GM12865 (cell line): Measurements from ENCODE around the gene MAGI1.

Experiments used
- DNase-seq: peaks from one replicate; pipeline ENCODE4 v3.0.0; 2010; ENCODE audit warnings: low read depth
- H3K4me3 ChIP-seq: 2 replicates; pipeline ENCODE4 v1.5.1; 2011; ENCODE audit warnings: mild to moderate bottlenecking, low read depth, low read length, control low read depth
- TF ChIP-seq, protein P1 (sequence below): IDR thresholded peaks from 2 replicates; pipeline ENCODE4 v1.5.1; 2011; ENCODE audit warnings: low read length, control low read depth, low read depth, inconsistent platforms; ENCODE audit not compliant: insufficient read depth; ENCODE audit errors: missing control alignments

Gene MAGI1

DNA sequence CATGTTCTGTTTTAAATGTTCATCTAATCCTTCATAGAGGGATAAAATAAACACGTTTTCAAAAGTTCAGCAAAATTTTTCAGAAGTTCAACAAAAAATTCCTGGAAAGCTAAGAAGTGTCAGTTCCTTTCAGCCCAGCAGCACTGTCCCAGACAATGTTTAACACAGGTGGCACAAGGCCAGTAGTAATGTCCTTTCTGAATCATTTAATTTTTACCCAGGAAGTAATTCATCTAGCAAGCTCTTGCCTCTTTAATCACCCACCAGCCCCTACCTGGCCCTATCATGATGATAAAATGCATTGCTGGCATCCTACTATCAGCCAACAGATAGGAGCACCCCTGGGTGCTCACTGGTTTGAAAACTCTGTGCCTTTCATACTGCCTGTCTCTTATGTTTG lies 723.8 kb downstream of the MAGI1 start:
- DNase-seq, result no peak
- H3K4me3 ChIP-seq, result no peak overlapping the region
- TF ChIP-seq, protein P1, sequence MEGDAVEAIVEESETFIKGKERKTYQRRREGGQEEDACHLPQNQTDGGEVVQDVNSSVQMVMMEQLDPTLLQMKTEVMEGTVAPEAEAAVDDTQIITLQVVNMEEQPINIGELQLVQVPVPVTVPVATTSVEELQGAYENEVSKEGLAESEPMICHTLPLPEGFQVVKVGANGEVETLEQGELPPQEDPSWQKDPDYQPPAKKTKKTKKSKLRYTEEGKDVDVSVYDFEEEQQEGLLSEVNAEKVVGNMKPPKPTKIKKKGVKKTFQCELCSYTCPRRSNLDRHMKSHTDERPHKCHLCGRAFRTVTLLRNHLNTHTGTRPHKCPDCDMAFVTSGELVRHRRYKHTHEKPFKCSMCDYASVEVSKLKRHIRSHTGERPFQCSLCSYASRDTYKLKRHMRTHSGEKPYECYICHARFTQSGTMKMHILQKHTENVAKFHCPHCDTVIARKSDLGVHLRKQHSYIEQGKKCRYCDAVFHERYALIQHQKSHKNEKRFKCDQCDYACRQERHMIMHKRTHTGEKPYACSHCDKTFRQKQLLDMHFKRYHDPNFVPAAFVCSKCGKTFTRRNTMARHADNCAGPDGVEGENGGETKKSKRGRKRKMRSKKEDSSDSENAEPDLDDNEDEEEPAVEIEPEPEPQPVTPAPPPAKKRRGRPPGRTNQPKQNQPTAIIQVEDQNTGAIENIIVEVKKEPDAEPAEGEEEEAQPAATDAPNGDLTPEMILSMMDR, result no peak

DNA sequence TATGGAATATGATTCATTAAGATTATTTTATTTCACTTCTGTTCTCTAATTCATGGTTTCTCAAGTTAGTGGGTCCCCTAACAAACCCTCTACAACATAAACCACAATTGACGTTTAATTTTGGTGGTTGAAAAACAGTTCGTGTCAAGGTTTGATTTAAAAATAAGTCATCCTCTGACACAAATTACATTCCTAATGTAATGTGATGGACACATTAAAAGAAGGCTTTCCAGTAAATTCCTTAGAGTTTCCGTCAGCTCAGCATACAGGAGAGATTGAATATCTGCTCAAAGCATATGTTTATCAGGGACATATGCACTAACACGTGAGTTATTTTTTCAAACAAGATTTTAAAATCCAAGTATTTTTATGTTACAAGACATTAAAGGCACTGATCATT lies 724.4 kb downstream of the MAGI1 start:
- TF ChIP-seq, protein P1, result no peak
- DNase-seq, result no peak
- H3K4me3 ChIP-seq, result no peak overlapping the region

DNA sequence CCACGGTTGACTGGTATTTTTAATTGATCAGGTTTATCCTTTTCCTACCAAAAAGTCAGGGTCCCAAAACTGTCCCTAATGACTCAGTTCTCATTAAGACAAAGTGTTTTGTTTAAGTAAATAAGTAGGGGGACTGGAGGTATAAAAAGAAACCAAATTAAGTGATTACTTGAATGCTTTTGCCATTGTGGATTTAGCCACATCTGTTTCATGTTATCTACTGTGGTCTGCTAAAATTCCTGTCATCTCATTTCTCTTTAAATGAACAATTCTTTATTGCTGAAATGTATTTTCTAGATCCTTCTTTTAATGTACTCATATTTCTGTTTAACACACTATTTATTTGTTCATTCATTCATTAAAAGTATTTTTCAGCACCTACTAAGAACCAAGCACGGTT lies 725.1 kb downstream of the MAGI1 start:
- no peak for DNase-seq
- TF ChIP-seq, protein P1, result no peak
- H3K4me3 ChIP-seq, result no peak overlapping the region

DNA sequence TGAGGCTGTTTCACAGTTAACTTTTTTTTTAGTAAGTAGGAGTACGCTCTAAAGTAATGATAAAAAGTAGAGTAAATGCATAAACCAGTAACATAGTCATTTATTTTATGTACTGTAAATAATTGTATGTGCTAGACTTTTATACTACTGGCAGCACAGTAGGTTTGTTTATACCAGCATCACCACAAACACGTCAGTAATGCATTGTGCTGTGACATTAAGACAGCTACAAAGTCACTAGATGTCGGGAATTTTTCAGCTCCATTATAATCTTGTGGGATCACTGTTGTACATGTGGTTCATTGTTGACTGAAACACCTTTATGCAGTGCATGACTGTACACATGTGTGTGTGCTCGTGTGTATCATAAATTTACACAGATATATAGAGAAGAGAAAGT lies 732.9 kb downstream of the MAGI1 start:
- no peak overlapping the region for H3K4me3 ChIP-seq
- TF ChIP-seq, protein P1, result no peak
- DNase-seq, result no peak
